ENCODE measurements around the gene DAND5. TPM values are rescaled to one million over a fixed set of nuclear protein-coding genes. Genes with fewer than 3 reads are reported as not detected.
"Not testable (repeated sequence)": the region's sequence is repeated elsewhere in the genome, so short reads cannot be mapped to it uniquely, and the experiment has no call there.

Gene DAND5
- total RNA-seq, 4 donors from 2014 or later: 0.56 TPM; not detected in 3

DNA sequence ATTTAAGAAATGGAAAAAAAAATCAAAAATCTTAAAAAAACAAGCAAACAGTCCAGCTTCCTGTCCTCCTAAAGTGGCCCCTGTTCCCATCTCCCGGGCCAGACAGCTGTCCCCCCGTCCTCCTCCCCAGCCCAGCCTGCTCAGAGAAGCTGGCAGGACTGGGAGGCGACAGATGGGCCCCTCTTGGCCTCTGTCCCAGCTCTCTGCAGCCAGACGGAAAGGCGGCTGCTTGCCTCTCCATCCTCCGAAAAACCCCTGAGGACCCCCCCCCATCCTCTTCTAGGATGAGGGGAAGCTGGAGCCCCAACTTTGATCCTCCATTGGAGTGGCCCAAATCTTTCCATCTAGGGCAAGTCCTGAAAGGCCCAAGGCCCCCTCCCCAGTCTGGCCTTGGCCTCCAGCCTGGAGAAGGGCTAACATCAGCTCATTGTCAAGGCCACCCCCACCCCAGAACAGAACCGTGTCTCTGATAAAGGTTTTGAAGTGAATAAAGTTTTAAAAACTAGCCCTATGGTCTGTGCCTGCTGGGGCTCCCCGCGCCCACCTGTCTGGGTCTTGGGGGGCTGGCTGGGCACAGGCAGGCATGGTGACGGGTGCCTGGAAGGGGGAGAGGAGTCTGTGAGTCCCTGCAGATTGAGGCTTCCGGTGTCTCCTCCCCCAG is 16.1 kb upstream of the DAND5 start:
- ATAC-seq (ENCODE audit: low FRiP score): no peak
- TF ChIP-seq, protein P1, sequence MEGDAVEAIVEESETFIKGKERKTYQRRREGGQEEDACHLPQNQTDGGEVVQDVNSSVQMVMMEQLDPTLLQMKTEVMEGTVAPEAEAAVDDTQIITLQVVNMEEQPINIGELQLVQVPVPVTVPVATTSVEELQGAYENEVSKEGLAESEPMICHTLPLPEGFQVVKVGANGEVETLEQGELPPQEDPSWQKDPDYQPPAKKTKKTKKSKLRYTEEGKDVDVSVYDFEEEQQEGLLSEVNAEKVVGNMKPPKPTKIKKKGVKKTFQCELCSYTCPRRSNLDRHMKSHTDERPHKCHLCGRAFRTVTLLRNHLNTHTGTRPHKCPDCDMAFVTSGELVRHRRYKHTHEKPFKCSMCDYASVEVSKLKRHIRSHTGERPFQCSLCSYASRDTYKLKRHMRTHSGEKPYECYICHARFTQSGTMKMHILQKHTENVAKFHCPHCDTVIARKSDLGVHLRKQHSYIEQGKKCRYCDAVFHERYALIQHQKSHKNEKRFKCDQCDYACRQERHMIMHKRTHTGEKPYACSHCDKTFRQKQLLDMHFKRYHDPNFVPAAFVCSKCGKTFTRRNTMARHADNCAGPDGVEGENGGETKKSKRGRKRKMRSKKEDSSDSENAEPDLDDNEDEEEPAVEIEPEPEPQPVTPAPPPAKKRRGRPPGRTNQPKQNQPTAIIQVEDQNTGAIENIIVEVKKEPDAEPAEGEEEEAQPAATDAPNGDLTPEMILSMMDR (IDR thresholded peaks at IDR 0.05): no peak
- no peak for DNase-seq (ENCODE audit: low spot score)

DNA sequence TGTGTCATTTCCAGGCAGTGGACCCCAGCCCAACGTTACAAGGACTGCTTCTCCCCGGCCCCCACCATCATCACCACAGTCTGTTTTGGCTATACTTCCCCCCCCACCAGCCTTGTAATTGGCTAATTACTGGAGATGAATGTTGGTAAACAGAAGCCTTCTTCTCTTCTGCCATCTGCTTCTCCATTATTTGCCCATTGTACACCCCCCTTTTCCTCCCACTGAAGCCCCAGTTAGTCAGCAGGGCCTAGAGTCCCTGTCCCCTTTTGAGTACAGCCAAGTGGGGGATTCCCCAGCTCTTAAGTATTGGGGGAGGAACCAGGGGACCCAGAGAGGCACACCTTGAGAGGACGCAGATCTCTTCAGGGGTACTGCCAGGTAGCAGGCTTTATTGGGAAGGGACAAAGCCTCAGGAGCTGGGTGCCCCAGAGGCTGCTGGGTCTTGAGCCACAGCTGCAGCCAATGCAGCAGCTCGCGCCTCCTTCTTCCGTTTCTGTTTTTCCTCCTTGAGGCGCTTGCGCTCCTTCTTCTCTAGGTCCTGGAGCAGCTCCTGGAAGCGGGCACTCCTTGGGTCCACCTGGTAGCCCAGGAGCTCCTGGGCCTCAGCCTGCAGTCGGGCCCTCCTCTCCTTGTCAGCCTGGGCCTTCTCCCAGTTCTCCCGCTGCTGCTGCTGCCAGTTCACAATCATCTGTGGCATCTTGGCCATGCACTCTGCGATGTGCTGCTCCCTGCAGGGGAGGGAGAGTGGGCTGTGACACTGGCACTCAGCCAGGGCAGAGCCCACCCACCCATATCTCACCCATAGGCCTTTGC is 15.4 kb upstream of the DAND5 start:
- TF ChIP-seq, protein P1 (IDR thresholded peaks at IDR 0.05): no peak
- ATAC-seq (ENCODE audit: low FRiP score) (no peak), DNase-seq (ENCODE audit: low spot score) (no peak)

DNA sequence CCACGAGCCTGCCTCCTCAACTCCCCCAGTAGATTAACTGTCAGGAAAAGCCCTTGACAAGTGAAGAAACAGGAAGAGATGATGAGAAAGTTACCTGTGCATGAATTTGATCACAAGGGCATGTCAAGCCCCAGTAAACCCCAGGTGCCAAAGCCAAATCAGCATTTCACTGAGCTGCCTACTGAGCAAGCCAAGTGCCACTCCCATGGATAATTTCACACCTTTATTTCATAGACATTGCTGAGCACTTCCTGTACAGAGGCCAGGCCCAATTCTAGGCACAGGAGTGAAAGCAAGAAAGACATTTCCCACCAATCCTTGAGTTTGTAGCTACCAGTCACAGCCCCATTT is 14.8 kb upstream of the DAND5 start:
- TF ChIP-seq, protein P1 (IDR thresholded peaks at IDR 0.05): no peak
- ATAC-seq (ENCODE audit: low FRiP score): no peak
- no peak for DNase-seq (ENCODE audit: low spot score)

DNA sequence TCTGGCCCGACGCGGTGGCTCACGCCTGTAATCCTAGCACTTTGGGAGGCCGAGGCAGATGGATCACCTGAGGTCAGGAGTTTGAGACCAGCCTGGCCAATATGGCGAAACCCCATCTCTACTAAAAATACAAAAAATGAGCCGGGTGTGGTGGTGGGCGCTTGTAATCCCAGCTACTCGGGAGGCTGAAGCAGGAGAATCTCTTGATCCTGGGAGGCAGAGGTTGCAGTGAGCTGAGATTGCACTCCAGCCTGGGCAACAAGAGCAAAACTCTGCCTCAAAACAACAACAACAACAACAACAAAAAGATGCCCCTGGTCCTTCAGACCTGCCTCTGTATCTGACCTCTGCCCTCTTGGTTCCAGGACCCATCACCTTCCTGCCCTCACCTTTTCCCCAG is 13.8 kb upstream of the DAND5 start:
- not testable (repeated sequence) for ATAC-seq (ENCODE audit: low FRiP score); DNase-seq (ENCODE audit: low spot score)

DNA sequence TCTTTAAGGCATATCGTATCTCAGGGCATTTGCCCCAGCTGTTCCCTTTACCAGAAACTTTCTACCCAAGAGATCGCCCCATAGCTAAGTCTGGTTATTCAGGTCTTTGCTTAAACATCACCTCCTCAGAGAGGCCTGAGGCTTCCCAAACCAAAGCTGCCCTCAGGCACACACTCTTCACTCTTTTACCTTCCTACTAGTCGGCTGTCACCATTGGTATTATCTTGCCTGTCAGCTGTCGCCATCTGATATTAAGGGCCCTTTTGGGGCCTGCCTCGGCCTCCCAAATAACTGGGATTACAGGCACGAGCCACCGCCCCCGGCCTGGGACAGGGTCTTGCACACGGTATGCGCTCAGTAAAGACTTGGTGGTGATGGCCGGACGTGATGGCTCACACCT is 13.4 kb upstream of the DAND5 start:
- TF ChIP-seq, protein P1 (IDR thresholded peaks at IDR 0.05): no peak
- no peak for ATAC-seq (ENCODE audit: low FRiP score)
- no peak for DNase-seq (ENCODE audit: low spot score)

DNA sequence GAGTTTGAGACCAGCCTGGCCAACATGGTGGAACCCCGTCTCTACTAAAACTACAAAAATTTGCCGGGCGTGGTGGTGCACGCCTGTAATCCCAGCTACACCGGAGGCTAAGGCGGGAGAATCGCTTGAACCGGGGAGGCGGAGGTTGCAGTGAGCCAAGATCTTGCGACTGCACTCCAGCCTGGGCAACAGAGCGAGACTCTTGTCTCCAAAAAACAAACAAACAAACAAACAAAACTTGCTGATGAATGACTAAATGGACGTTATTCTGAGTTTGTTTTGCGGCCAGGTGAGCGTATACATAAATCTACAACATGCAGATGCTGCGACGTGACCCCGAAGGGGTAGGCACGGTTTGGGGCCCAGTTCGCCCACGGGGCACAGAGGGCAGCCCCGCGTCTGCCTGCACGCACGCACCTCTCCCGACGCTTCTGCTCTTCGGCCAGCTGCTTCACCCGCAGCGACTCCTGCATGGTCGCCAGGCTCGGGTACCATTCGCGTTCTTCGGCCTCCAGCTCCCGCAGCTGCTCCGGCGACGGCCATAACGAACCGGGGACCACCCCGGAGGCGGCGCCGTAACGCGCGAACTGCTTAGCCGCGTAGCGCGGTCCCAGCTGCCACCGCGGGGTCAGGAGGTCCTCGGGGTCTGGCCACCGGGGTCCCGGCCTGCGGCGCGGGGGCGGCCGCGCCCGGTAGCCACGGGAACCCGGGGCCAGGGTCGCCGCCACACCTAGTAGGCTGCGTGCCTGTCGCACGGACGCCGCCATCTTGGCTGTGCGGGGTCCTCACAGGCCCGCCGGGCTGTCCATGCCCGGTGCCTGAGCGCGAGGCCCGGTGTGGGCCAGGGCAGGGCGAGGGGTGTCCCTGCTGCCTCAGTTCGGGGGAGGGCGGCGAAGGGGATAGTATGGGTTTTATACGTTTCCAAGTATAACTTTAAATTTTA is 12.7 kb upstream of the DAND5 start, which contains the start of gene GADD45GIP1:
GADD45GIP1 (minus strand) TSS at position 778 of the 943 bp plus-strand sequence; CDS start at position 767, 11 bp downstream.
- DNase-seq (ENCODE audit: low spot score): no peak
- TF ChIP-seq, protein P1 (IDR thresholded peaks at IDR 0.05): no peak
- peak; percentile 86 for ATAC-seq (ENCODE audit: low FRiP score)

DNA sequence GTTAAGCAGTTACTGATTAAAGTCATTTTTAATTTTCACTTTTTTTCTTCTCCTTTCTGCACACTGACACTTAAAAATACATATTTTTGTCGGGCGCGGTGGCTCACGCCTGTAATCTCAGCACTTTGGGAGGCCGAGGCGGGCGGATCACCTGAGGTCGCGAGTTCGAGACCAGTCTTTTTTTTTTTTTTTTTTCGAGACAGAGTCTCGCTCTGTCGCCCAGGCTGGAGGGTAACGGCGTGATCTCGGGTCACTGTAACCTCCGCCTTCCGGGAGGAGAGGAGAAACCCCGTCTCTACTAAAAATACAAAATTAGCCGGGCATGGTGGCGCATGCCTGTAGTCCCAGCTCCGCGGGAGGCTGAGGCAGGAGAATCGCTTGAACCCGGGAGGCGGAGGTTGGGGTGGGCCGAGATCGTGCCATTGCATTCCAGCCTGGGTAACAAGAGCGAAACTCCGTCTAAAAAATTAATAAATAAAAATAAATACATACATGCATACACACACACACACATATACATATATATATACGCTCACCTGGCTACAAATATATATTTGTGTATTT is 11.9 kb upstream of the DAND5 start:
- ATAC-seq (ENCODE audit: low FRiP score); DNase-seq (ENCODE audit: low spot score): not testable (repeated sequence)
